RPMI8226 (cell line): ENCODE data around the gene EIPR1.
"Not testable (repeated sequence)": the region's sequence is repeated elsewhere in the genome, so short reads cannot be mapped to it uniquely, and the experiment has no call there.

Experiments
- DNase-seq: peaks from one replicate; pipeline ENCODE4 v3.0.0-alpha.2; 2015

The EIPR1 gene

GRCh38 chr2:3399829-3400228 is 22.2 kb upstream of the EIPR1 start:
- DNase-seq: no peak

DNA sequence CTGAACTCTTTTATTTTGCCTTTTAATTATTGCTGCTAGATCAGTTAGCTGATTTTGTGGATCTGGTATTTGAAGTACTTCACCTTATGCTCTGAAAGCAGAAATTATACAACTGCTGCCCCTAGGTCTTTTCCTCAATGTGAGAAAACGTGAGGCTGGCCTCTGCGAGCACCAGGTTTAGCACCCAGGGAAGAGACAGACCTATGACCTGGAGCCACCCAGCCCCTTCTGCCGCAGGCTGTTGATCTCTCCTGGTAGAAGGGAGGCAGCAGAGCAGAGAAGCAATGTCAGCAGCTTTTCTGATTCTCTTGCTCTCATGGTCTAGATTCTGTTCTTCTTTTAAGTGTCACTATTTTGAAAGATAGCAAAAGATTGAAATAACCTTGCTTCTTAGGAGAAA is 21.8 kb upstream of the EIPR1 start:
- no peak for DNase-seq

- DNase-seq: no peak
Measured at GRCh38 chr2:3398857-3399256, 21.2 kb upstream of the EIPR1 start.

GRCh38 chr2:3396920-3397559 is 19.4 kb upstream of the EIPR1 start:
- no peak for DNase-seq

GRCh38 chr2:3392216-3392615 is 14.6 kb upstream of the EIPR1 start:
- DNase-seq: no peak

- DNase-seq: no peak
Measured at GRCh38 chr2:3390041-3390440, 12.4 kb upstream of the EIPR1 start.

DNA sequence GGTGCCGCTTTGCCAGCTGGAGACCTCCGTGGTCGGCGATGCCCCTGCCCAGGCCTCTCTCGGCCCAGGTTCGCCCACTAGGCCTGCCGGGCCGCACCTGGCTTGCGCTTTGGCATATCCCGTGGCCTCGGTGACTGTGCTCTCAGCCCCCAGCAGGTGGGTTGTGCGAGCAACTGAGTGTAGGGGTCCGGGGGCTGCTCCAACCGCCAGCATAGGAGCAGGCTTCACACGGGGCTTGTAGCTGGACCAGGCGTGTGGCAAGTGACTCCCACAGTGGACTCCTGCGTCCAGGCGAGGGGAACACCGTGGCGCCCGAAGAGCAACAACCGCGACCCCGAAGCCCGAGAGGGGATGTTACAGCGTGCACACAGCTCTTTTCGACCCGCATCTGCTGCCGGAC is 11.6 kb upstream of the EIPR1 start:
- DNase-seq: no peak

- no peak for DNase-seq
Measured at GRCh38 chr2:3388412-3388738, 10.8 kb upstream of the EIPR1 start.

DNA sequence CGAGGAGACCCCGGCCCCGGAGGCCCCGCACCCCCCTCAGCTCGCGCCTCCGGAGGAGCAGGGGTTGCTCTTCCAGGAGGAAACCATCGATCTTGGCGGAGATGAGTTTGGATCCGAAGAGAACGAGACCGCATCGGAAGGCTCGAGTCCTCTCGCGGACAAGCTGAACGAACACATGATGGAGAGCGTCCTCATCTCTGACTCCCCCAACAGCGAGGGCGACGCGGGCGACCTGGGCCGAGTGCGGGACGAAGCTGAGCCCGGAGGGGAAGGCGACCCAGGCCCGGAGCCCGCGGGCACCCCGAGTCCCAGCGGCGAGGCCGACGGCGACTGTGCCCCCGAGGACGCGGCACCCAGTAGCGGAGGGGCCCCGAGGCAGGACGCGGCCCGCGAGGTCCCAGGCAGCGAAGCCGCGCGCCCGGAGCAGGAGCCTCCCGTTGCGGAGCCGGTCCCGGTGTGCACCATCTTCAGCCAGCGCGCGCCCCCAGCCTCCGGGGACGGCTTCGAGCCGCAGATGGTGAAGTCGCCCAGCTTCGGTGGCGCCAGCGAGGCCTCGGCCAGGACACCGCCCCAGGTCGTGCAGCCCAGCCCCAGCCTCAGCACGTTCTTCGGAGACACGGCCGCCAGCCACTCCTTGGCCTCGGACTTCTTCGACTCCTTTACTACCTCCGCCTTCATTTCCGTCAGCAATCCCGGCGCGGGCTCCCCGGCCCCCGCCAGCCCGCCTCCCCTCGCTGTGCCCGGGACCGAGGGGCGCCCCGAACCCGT is 10.2 kb upstream of the EIPR1 start:
- no peak for DNase-seq

DNA sequence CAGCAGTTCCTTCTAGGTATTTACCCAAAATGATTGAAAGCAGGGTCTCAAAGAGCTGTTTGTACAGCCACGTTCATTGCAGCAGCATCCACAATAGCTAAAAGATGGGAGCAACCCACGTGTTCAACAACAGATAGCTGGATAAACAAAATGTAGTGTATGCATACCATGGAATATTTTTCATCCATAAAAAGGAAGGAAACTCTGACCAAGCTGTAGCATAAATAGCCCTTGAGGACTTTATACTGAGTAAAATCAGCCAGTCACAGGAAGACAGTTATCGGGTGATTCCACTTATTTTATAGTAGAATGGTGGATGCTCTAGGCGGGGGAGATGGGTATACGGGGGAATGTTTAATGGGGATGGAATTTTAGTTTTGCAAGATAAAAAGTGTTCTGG is 9.4 kb upstream of the EIPR1 start:
- DNase-seq: no peak

DNA sequence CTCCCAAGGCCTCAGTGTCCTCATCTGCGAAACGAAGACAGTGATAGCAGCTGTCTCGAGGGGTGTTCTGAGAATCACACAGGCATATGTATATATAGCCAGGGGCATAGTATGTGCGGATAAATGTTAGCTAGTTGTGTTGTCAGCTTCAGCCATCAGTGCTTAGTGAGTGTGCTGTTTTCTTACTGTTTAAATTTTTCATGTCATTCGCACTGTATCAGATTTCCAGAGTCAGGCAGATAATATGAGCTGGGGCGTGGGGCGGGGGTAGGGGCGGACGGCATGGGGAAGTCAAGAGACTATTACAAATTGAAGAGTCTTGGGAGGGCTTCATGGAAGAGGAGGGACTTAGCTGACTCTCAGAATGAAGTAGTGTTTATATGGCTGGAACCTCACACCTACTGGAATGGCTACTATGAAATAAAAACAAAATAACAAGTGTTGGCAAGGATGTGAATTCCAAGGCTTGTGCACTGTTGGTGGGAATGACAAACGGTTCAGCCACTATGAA is 8.9 kb upstream of the EIPR1 start:
- DNase-seq: no peak

DNA sequence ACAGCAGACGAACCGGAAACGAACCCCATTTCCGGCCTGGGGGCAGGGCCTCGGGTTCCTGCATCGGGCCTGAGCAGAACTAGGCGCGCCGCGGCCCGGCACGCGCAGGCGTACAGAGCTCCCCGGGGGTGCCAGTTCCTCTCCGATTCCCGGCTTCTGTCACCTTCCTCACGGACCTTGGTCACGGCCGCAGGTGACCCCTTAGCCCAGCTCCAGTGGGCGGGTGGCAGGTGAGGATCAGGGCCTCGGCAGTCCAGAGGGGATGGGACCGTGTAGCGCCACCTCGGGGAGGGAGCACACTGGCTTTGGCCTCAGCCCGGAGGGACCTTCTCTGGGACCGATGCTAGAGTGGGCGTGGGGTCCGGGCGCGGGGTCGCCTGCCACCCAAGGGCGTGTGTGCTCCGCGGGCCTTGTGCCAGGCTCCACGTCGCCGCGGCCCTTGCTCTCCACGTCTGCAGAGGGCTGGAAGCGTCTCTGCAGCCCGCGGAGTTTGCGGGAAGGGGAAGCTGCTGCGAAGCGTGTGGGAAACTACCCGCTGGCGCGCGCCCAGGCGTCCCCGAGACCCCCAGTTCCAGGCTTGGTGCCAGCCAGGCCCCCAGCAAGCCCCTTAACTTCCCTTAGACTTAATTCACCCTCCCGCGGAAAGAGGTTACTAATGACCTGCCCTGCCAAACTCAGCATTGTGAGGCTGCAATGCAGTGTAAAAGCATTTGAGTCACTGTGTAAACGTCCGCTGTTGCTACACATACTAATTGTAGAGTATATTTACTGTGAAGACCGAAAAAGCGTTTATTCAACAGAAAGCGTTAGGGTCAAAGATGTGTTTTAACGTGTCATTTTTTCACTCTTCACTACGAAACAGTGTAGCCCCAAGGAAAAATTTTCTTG is 2.3 kb upstream of the EIPR1 start, which contains the start of gene TRAPPC12:
TRAPPC12 (plus strand) TSS at position 48 of the 888 bp plus-strand sequence. CDS start 7,930 bp downstream, outside the sequence.
- peak; percentile 96 for DNase-seq

- no peak for DNase-seq
Measured at GRCh38 chr2:3379339-3379646, 1.7 kb upstream of the EIPR1 start.

DNA sequence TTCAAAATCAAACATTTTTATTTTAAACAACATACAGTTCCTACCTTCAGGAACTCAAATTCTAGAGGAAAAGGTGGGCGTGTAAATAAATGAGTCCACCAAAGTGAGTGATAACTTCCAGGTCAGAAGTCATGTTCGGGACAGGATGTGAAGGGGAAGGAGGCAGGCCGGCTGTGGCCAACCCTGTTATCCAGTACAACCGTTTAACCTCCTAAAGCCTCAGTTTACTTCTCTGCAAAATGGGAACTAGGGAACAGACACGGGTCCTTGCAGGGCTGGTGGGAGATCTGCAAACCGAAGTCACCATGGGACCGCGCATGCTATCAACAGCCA is 373 bp downstream of the EIPR1 start:
- peak; percentile 53 for DNase-seq

DNA sequence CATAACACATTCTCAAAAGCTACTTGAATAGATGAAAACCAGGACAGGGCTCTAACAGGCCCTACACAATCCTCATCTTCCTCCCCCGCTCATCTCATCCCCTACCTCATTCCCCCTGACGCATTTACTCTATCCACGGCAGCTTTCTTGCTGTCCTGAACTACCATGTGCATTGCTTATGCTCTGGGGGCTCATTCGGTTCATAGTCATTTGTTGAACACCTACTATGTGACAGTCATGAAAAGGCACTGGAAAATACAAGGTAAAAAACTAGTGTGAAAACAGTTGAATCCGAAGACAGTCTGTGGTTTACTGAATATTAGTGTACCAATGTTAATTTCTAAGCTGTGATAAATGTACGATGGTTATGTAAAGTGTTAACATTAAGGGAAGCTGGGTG is 797 bp downstream of the EIPR1 start:
- no peak for DNase-seq

DNA sequence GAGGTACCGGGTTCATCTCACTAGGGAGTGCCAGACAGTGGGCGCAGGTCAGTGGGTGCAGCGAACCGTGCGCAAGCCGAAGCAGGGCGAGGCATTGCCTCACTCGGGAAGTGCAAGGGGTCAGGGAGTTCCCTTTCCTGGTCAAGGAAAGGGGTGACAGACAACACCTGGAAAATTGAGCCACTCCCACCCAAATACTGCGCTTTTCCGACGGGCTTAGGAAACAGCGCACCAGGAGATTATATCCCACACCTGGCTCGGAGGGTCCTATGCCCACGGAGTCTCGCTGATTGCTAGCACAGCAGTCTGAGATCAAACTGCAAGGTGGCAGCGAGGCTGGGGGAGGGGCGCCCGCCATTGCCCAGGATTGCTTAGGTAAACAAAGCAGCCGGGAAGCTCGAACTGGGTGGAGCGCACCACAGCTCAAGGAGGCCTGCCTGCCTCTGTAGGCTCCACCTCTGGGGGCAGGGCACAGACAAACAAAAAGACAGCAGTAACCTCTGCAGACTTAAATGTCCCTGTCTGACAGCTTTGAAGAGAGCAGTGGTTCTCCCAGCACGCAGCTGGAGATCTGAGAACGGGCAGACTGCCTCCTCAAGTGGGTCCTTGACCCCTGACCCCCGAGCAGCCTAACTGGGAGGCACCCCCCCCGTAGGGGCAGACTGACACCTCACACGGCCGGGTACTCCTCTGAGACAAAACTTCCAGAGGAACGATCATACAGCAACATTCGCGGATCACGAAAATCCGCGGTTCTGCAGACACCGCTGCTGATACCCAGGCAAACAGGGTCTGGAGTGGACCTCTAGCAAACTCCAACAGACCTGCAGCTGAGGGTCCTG is 8.1 kb downstream of the EIPR1 start:
- not testable (repeated sequence) for DNase-seq

- DNase-seq: no peak
Measured at GRCh38 chr2:3368261-3368722, 9.3 kb downstream of the EIPR1 start.

GRCh38 chr2:3365219-3365618 is 12.4 kb downstream of the EIPR1 start:
- DNase-seq: no peak

GRCh38 chr2:3361518-3362389 is 15.9 kb downstream of the EIPR1 start:
- DNase-seq: no peak

DNA sequence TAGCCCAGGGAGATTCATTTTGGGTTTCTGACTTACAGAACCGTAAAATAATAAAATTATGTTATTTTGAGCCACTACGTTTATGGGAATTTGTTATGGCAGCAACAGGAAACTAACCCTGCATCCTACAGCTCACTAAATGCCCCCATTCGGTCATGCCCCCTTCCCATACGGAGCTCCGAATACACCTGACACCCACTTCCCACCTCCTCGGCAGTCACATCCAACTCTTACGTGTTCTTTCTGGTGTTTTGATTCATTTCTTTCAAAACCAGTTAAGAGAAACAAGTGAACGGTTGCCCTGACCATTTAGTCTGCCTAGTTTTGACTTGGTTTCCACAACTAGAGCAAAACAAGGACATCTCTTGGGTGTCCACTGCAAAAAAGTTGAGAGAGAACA is 19.7 kb downstream of the EIPR1 start:
- no peak for DNase-seq

- DNase-seq: peak; percentile 13
Measured at GRCh38 chr2:3357446-3357845, 20.2 kb downstream of the EIPR1 start.

DNA sequence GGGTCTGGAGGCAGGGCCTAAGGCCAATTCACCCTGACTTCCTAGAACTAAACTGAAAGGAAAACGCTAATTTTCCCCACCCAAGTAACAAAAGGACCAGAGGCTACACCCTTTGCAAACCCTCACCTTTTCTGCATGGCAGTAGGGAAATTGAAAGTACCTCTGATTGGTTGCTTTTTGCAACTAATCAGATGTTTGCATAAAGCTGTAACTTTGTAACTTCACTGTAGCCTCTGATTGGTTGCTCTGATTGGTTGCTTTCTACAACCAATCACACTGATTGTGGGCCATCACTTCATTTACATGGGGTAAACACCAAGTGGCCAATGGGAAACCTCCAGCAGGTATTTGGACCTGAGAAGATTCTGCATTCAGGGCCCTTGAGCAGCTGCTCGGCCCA is 20.8 kb downstream of the EIPR1 start:
- DNase-seq: no peak
